RWPE2 (cell line): ENCODE results near the gene BARX1.

Experiments used
- ATAC-seq: fragments of 200-7000 bp; cut with Tn5 transposase; 3 replicates; pipeline ENCODE4 v1.9.1; 2021; ENCODE audit warnings: low read depth
- DNase-seq: peaks from one replicate; pipeline ENCODE4 v3.0.0-alpha.2; 2020; ENCODE audit warnings: low spot score
- H3K27ac ChIP-seq: fragments of 450-650 bp; 2 replicates; pipeline ENCODE4 v1.5.1; 2017; ENCODE audit warnings: mild to moderate bottlenecking; ENCODE audit not compliant: poor library complexity, severe bottlenecking
- H3K27me3 ChIP-seq: fragments of 250-450 bp; sonication (Bioruptor Pico); 2 replicates; pipeline ENCODE4 v1.5.1; 2021; ENCODE audit warnings: mild to moderate bottlenecking, moderate library complexity; ENCODE audit not compliant: insufficient read depth, poor library complexity, severe bottlenecking
- H3K36me3 ChIP-seq: fragments of 250-450 bp; sonication (Bioruptor Pico); 2 replicates; pipeline ENCODE4 v1.5.1; 2020; ENCODE audit warnings: low read depth, mild to moderate bottlenecking, moderate library complexity
- H3K4me1 ChIP-seq: fragments of 250-450 bp; sonication (Bioruptor Pico); 2 replicates; pipeline ENCODE4 v1.5.1; 2021; ENCODE audit warnings: mild to moderate bottlenecking, moderate library complexity; ENCODE audit not compliant: insufficient read depth, poor library complexity, severe bottlenecking
- H3K4me3 ChIP-seq: fragments of 250-450 bp; sonication (Bioruptor Pico); 2 replicates; pipeline ENCODE4 v1.5.1; 2021; ENCODE audit warnings: mild to moderate bottlenecking, moderate library complexity; ENCODE audit not compliant: severe bottlenecking
- H3K9me3 ChIP-seq: fragments of 250-450 bp; sonication (Bioruptor Pico); 2 replicates; pipeline ENCODE4 v1.5.1; 2021; ENCODE audit warnings: mild to moderate bottlenecking, moderate library complexity; ENCODE audit not compliant: severe bottlenecking
- TF ChIP-seq, protein P1 (sequence below): fragments of 450-650 bp; IDR thresholded peaks from one replicate; pipeline ENCODE4 v1.5.1; 2017; ENCODE audit warnings: mild to moderate bottlenecking, moderate library complexity; ENCODE audit not compliant: poor library complexity, severe bottlenecking

BARX1 gene

DNA sequence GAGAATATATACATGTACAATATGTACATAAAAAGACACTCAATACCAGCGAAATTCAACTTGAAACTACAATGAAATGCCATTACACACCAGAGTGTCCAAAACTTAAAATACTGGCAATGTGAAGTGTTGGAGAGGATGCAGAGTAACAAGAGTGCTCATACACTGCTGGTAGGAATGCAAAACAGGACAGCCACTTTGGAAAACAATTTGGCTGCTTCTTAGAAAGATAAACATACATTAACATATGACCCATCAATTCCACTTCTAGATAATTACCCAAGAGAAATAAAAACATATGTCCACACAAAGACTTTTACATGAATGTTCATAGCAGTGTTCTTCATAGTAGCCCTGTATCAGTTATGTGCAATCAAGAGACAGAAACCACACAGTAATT, 39.4 kb upstream of the BARX1 start:
- TF ChIP-seq, protein P1, sequence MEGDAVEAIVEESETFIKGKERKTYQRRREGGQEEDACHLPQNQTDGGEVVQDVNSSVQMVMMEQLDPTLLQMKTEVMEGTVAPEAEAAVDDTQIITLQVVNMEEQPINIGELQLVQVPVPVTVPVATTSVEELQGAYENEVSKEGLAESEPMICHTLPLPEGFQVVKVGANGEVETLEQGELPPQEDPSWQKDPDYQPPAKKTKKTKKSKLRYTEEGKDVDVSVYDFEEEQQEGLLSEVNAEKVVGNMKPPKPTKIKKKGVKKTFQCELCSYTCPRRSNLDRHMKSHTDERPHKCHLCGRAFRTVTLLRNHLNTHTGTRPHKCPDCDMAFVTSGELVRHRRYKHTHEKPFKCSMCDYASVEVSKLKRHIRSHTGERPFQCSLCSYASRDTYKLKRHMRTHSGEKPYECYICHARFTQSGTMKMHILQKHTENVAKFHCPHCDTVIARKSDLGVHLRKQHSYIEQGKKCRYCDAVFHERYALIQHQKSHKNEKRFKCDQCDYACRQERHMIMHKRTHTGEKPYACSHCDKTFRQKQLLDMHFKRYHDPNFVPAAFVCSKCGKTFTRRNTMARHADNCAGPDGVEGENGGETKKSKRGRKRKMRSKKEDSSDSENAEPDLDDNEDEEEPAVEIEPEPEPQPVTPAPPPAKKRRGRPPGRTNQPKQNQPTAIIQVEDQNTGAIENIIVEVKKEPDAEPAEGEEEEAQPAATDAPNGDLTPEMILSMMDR = no peak
- ATAC-seq (no peak), DNase-seq (no peak)
- Histone ChIP-seq H3K36me3 (no peaks in the 10 kb centered on the region), H3K4me3 (no peak overlapping the region), H3K27ac (no peak overlapping the region), H3K9me3 (no peaks in the 10 kb centered on the region), H3K27me3 (no peaks in the 10 kb centered on the region), H3K4me1 (no peaks in the 10 kb centered on the region)

DNA sequence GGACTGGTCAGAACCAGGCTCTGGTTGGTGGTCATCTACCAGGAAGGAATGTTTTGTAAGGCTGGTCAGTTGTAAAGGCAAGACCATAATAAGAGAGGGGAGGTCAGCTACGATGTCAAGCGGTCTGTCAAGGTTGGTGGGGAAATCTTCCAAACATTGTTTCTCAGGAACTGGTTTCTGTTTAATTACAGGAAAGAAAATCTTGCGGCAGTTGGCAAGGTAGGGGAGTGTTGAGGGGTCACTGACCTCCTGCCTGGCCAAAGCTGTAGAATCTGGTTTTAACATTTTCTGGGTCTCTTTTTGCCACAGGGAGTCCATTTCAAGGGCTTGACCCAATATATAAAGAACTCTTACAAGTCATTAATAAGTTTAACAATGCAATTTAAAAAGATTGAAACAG, 39.0 kb upstream of the BARX1 start:
- H3K4me1 ChIP-seq = no peaks in the 10 kb centered on the region
- no peak for DNase-seq
- H3K9me3 ChIP-seq = no peaks in the 10 kb centered on the region
- no peaks in the 10 kb centered on the region for H3K27me3 ChIP-seq
- no peak overlapping the region for H3K4me3 ChIP-seq
- H3K36me3 ChIP-seq = no peaks in the 10 kb centered on the region
- ATAC-seq = no peak
- TF ChIP-seq, protein P1 = no peak
- no peak overlapping the region for H3K27ac ChIP-seq

DNA sequence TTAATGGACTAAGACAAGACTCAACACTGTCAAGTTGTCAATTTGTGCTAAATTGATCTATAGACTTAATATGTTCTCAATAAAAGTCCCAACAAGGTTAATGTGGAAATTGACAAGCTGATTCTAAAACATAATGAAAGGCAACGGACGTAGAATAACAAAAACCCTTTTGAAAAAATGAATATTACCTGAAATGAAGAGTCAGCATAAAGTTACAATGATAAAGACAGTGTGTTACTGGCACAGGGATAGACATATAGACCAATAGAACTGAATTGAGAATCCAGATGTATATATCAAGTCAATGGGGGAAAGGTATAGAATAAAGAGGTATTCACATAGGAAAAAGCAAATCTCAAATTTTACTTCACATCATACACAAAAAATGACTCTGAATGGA, 37.7 kb upstream of the BARX1 start:
- Histone ChIP-seq H3K27me3 (no peaks in the 10 kb centered on the region), H3K36me3 (no peaks in the 10 kb centered on the region), H3K9me3 (no peaks in the 10 kb centered on the region), H3K4me3 (no peak overlapping the region), H3K27ac (no peak overlapping the region), H3K4me1 (no peaks in the 10 kb centered on the region)
- ATAC-seq (no peak), DNase-seq (no peak)
- TF ChIP-seq, protein P1 = no peak

DNA sequence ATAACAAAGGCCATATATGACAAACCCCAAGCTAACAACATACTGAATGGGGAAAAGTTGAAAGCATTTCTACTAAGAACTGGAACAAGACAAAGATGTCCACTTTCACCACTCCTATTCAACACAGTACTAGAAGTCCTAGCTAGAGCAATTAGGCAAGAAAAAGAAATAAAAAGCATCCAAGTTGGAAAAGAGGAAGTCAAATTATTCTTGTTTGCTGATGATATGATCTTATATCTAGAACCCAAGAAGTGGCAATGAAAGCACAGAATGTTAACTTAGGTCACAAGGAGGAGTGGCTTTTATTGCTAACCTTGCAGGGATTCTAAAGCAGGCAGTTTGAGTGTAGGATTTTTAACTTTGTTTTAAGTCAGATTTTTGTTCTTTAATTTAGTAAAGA, 35.3 kb upstream of the BARX1 start:
- no peaks in the 10 kb centered on the region for H3K36me3 ChIP-seq
- no peak for ATAC-seq
- no peak overlapping the region for H3K27ac ChIP-seq
- TF ChIP-seq, protein P1 = no peak
- no peak for DNase-seq
- H3K27me3 ChIP-seq = no peaks in the 10 kb centered on the region
- H3K4me3 ChIP-seq = no peak overlapping the region
- H3K9me3 ChIP-seq = no peaks in the 10 kb centered on the region
- no peaks in the 10 kb centered on the region for H3K4me1 ChIP-seq

DNA sequence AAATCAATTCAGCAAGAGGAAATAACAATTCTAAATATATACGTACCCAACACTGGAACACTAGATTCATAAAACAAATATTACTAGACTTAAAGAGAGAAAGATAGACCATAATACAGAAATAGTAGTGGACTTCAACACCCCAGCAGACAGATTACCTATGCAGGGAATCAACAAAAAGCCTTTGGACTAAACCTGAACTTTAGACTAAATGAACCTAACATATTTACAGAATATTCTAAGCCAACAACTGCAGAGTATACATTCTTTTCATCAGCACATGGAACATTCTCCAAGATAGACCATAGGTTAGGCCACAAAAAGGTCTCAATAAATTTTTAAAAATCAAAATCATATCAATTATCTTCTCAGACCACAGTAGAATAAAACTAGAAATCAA, 32.9 kb upstream of the BARX1 start:
- ATAC-seq (no peak), DNase-seq (no peak)
- H3K36me3 ChIP-seq = no peaks in the 10 kb centered on the region
- TF ChIP-seq, protein P1 = no peak
- no peak overlapping the region for H3K4me3 ChIP-seq
- H3K4me1 ChIP-seq = no peaks in the 10 kb centered on the region
- no peak overlapping the region for H3K27ac ChIP-seq
- no peaks in the 10 kb centered on the region for H3K27me3 ChIP-seq
- H3K9me3 ChIP-seq = no peaks in the 10 kb centered on the region
